K562 (cell line): Measurements from ENCODE around the gene CD22. TPM values are rescaled to one million over a fixed set of nuclear protein-coding genes. Genes with fewer than 3 reads are reported as not detected.

Source experiments
- ATAC-seq: fragments of 200-7000 bp; cut with Tn5 transposase; 3 replicates; pipeline ENCODE4 v1.9.1; 2020; ENCODE audit warnings: moderate library complexity
- BruUV-seq: library from RNA; stranded (reverse); fragments of 400-500 nt; replicated peaks from 2 replicates; lab custom pipeline; 2021; lab: Mats Ljungman, UMichigan
- CTCF ChIA-PET: fragments of 300-600 bp; formaldehyde crosslinking; extraction: SDS; loops from one replicate; lab custom pipeline; 2021; ENCODE audit warnings: low intra/inter-chr PET ratio; lab: Yijun Ruan, JAX
- POLR2A ChIA-PET: fragments of 300-600, 350-650 bp; sonication (Branson Sonifier 250); formaldehyde crosslinking; extraction: SDS; loops from one replicate; lab custom pipeline; 2021; ENCODE audit warnings: antibody characterized with exemption, inconsistent platforms; lab: Yijun Ruan, JAX
- DNase-seq, 4 experiments: peaks; one replicate each; pipeline versions ENCODE4 v3.0.0 to v3.0.0-alpha.2; 2011 to 2018; ENCODE audit warnings: low spot score in 3 of 4, mixed read lengths in 3 of 4; ENCODE audit errors: extremely low read depth in 1 of 4
- FAIRE-seq: peaks from 2 replicates; lab custom pipeline; 2011; peaks lifted over from hg19 to GRCh38; lab: Jason Lieb, UNC
- H2AFZ ChIP-seq: 2 replicates; pipeline ENCODE4 v1.6.0; 2011; ENCODE audit warnings: low read depth, low read length, control low read depth, inconsistent platforms
- H3K27ac ChIP-seq: fragments of 200-600 bp; 3 replicates; pipeline ENCODE4 v1.8.0; 2011; ENCODE audit warnings: low read depth, mild to moderate bottlenecking, control low read depth, inconsistent platforms, low read length, moderate library complexity, mixed read lengths; ENCODE audit errors: extremely low read depth
- H3K27me3 ChIP-seq, 2 experiments: fragments of 300-600 bp in 1 of 2; 2 replicates in 1 of 2; 3 replicates in 1 of 2; pipeline versions ENCODE4 v1.6.0 to v1.8.0; 2011; ENCODE audit warnings: inconsistent platforms in 2 of 2, low read length in 2 of 2, mild to moderate bottlenecking in 1 of 2, mixed read lengths in 1 of 2, moderate library complexity in 1 of 2; ENCODE audit not compliant: control insufficient read depth in 2 of 2, insufficient read depth in 2 of 2
- H3K36me3 ChIP-seq: fragments of 300-600 bp; 3 replicates; pipeline ENCODE4 v1.8.0; 2011; ENCODE audit warnings: mild to moderate bottlenecking, low read length, inconsistent platforms; ENCODE audit not compliant: control insufficient read depth, insufficient read depth
- H3K4me1 ChIP-seq, 2 experiments: fragments of 200-600 bp in 1 of 2; replicated peaks in 1 of 2; 2 replicates in 1 of 2; 3 replicates in 1 of 2; pipeline versions ENCODE4 v1.5.1 to v1.8.0; 2011; ENCODE audit warnings: inconsistent platforms in 2 of 2, low read length in 2 of 2, mild to moderate bottlenecking in 1 of 2, mixed read lengths in 1 of 2, moderate library complexity in 1 of 2; ENCODE audit not compliant: control insufficient read depth in 2 of 2, insufficient read depth in 2 of 2
- H3K4me2 ChIP-seq: 2 replicates; pipeline ENCODE4 v1.6.1; 2011; ENCODE audit warnings: low read length, control low read depth, inconsistent platforms, mixed read lengths; ENCODE audit not compliant: insufficient read depth
- H3K4me3 ChIP-seq: fragments of 200-600 bp; sonication (generic), shearing (Covaris generic); 2 replicates; pipeline ENCODE4 v1.5.1; 2016; ENCODE audit warnings: control low read depth, inconsistent platforms
- H3K79me2 ChIP-seq: fragments of 200-600 bp; 3 replicates; pipeline ENCODE4 v1.8.0; 2011; ENCODE audit warnings: low read length, inconsistent platforms; ENCODE audit not compliant: control insufficient read depth, insufficient read depth
- H3K9ac ChIP-seq, 2 experiments: 2 replicates each; pipeline versions ENCODE4 v1.6.0 to v1.6.1; 2011; ENCODE audit warnings: low read depth in 2 of 2, low read length in 2 of 2, control low read depth in 1 of 2, inconsistent platforms in 1 of 2, mild to moderate bottlenecking in 1 of 2, mixed read lengths in 1 of 2; ENCODE audit not compliant: insufficient read depth in 1 of 2
- H3K9me1 ChIP-seq: one replicate; pipeline ENCODE4 v1.6.0; 2011; ENCODE audit warnings: inconsistent platforms, mild to moderate bottlenecking, low read length, moderate library complexity; ENCODE audit not compliant: control insufficient read depth, insufficient read depth
- H3K9me3 ChIP-seq: replicated peaks from 2 replicates; pipeline ENCODE4 v1.5.1; 2011; ENCODE audit warnings: low read depth, low read length, inconsistent platforms; ENCODE audit not compliant: control insufficient read depth, insufficient read depth
- H4K20me1 ChIP-seq: replicated peaks from 2 replicates; pipeline ENCODE4 v1.6.1; 2011; ENCODE audit warnings: low read length, inconsistent platforms, mixed read lengths; ENCODE audit not compliant: control insufficient read depth, insufficient read depth
- ATF3 ChIP-seq, 2 experiments: fragments of 450-650 bp in 1 of 2; sonication (generic) in 1 of 2; formaldehyde crosslinking in 1 of 2; IDR thresholded peaks in 1 of 2; conservative IDR thresholded peaks in 1 of 2; 2 replicates each; pipeline versions ENCODE4 v1.6.1 to v1.8.1; 2016 to 2023; ENCODE audit warnings: mild to moderate bottlenecking in 2 of 2, moderate library complexity in 2 of 2, inconsistent platforms in 1 of 2, missing genetic modification reagents in 1 of 2
- DMBX1 ChIP-seq: fragments of 250-450 bp; sonication (Bioruptor Pico); IDR thresholded peaks from 2 replicates; pipeline ENCODE4 v1.8.0; 2022; ENCODE audit warnings: inconsistent platforms, mild to moderate bottlenecking, moderate library complexity, borderline replicate concordance
- MEIS2 ChIP-seq: fragments of 450-650 bp; IDR thresholded peaks from 2 replicates; pipeline ENCODE4 v1.6.1; 2014; ENCODE audit warnings: mild to moderate bottlenecking; ENCODE audit not compliant: partially characterized antibody
- WGBS: fragments of 100-300 bp; shearing (Covaris generic); methylation state at CpG from one replicate; pipeline ENCODE4 v1.1.6; 2016; ENCODE audit warnings: low coverage, mixed read lengths; ENCODE audit not compliant: insufficient coverage; ENCODE audit errors: missing lambda C conversion rate; 5-methylcytosine and 5-hydroxymethylcytosine counted together
- in situ Hi-C: fragments of 300-500 bp; cut with MboI; formaldehyde crosslinking; loops from 4 replicates; pipeline ENCODE4 v1.15.0; 2018; ENCODE audit warnings: inconsistent platforms, mixed read lengths
- intact Hi-C: fragments of 100-400 bp; cut with micrococcal nuclease; formaldehyde crosslinking; loops from 2 replicates; pipeline ENCODE4 v1.14.2; 2022
- polyA plus RNA-seq, 8 experiments: library from polyadenylated mRNA; depleted of rRNA in 4 of 8; stranded (reverse) in 5 of 8; unstranded in 3 of 8; fragments of >200 nt; fragmentation: Nextera tagmentation in 2 of 8; fragmentation: Illumina TruSeq in 1 of 8; extraction: Ambion mirVana in 2 of 8; extraction: Trizol in 1 of 8; gene quantifications; 2 replicates each; pipeline versions ENCODE4 v1.2.1 to v1.2.3, GENCODE V29; 2011 to 2014; ENCODE audit warnings: inconsistent platforms in 1 of 8, missing spikeins in 1 of 8
- total RNA-seq, 7 experiments: library from RNA; depleted of rRNA in 6 of 7; stranded (reverse); fragments of >200 nt in 6 of 7; fragmentation: Illumina TruSeq in 2 of 7; extraction: Trizol in 2 of 7; gene quantifications; 2 replicates each; pipeline versions ENCODE4 v1.2.1 to v1.2.3, GENCODE V29; 2011 to 2021; ENCODE audit warnings: low replicate concordance in 1 of 7

Gene CD22
- total and polyA plus RNA-seq, 9 of the 15 experiments (the other 6 are each of a cell fraction or from before 2014, with no cell fraction given), result 0.29 to 5.0 (median 3.5) TPM

GRCh38 chr19:35308910-35309309, 20.1 kb upstream of the CD22 start:
- BruUV-seq, result no TSS peak
- FAIRE-seq (no peak), ATAC-seq (no peak), DNase-seq (peak in 1 of 4 experiments; percentile 17)
- Histone ChIP-seq H3K27me3 (no peaks in the 10 kb centered on the region), H3K9me1 (peaks cover 3% of the 10 kb centered on the region), H3K4me1 (peaks cover 61 to 80% of the 10 kb centered on the region in 2 experiments), H3K9ac (peak overlapping the region; percentile 79 to 90; a peak in 3 of 4 replicates), H3K4me3 (no peak overlapping the region), H3K27ac (peak overlapping the region; percentile 90), H3K9me3 (no peaks in the 10 kb centered on the region), H3K4me2 (peak overlapping the region; percentile 65), H3K79me2 (peaks cover 10% of the 10 kb centered on the region; the same call in 2 of the 3 replicates), H4K20me1 (no peaks in the 10 kb centered on the region), H3K36me3 (no peaks in the 10 kb centered on the region), H2AFZ (peak overlapping the region; percentile 96)
- intact Hi-C loops, result no loop called here
- CTCF ChIA-PET, result no interaction called here
- in situ Hi-C loops, result no loop called here
- TF ChIP-seq MEIS2, result peak; percentile 30
- TF ChIP-seq DMBX1 (CRISPR knock-in tag), result 0 out of 2 replicates have a peak, but pooled peaks have one; percentile 37
- no peak for TF ChIP-seq ATF3 (IDR thresholded peaks at IDR 0.05)
- TF ChIP-seq ATF3 (CRISPR knock-in tag; conservative IDR thresholded peaks at IDR 0.05), result no peak
- WGBS, result 40% methylated on average over 6 of the region's 7 CpGs
- POLR2A ChIA-PET, result interaction anchor here (0.7 to 2.3 kb wide), 5 partner anchors 9 to 155 kb away, joined by 3 to 11 read pairs (median 4); no protein-coding TSS in a partner anchor
